GM12801 (cell line): ENCODE data around the gene CHKB.

Experiments
- CTCF ChIP-seq: IDR thresholded peaks from one replicate; pipeline ENCODE4 v1.5.1; 2011; ENCODE audit warnings: control low read depth; ENCODE audit not compliant: insufficient read length; ENCODE audit errors: extremely low read depth

CHKB gene

GRCh38 chr22:50582493-50583293 is at the start of gene CHKB:
Gene CHKB (minus strand): TSS chr22:50582849. CDS start chr22:50582781, 68 bp downstream.
- TF ChIP-seq CTCF = no peak

GRCh38 chr22:50630376-50630775 is 47.7 kb upstream of the CHKB start:
- no peak for TF ChIP-seq CTCF

- TF ChIP-seq CTCF = no peak
Measured at GRCh38 chr22:50628543-50629134, 46.0 kb upstream of the CHKB start.

- TF ChIP-seq CTCF = no peak
Measured at GRCh38 chr22:50627642-50628542, 45.2 kb upstream of the CHKB start, which contains the start of gene ARSA. Gene ARSA (minus strand): TSS chr22:50628152. CDS start chr22:50627779, 373 bp downstream.

- TF ChIP-seq CTCF = no peak
Measured at GRCh38 chr22:50626850-50627641, 44.4 kb upstream of the CHKB start.

GRCh38 chr22:50626314-50626849 is 43.7 kb upstream of the CHKB start:
- TF ChIP-seq CTCF = no peak
